HL-60 (cell line): ENCODE results near the gene SLC6A7.

Source experiments
- DNase-seq, 2 experiments: peaks; one replicate each; pipeline ENCODE4 v3.0.0-alpha.2; 2010 to 2020; ENCODE audit warnings: low read depth in 1 of 2, low spot score in 1 of 2
- H3K27ac ChIP-seq: fragments of 250-450 bp; sonication (Bioruptor Pico); replicated peaks from 2 replicates; pipeline ENCODE4 v1.5.1; 2020; ENCODE audit warnings: mild to moderate bottlenecking, moderate library complexity
- H3K27me3 ChIP-seq: fragments of 250-450 bp; sonication (Bioruptor Pico); 2 replicates; pipeline ENCODE4 v1.5.1; 2021; ENCODE audit warnings: mild to moderate bottlenecking, moderate library complexity; ENCODE audit not compliant: insufficient read depth, poor library complexity, severe bottlenecking
- H3K4me3 ChIP-seq: replicated peaks from 2 replicates; pipeline ENCODE4 v1.5.1; 2011; ENCODE audit warnings: mild to moderate bottlenecking, control low read depth, low read length; ENCODE audit not compliant: insufficient read depth
- CTCF ChIP-seq: IDR thresholded peaks from one replicate; pipeline ENCODE4 v1.5.1; 2011; ENCODE audit warnings: low read length, control low read depth, inconsistent platforms; ENCODE audit not compliant: insufficient read depth
- GABPA ChIP-seq: IDR thresholded peaks from 2 replicates; pipeline ENCODE4 v1.6.1; 2012; ENCODE audit warnings: low read depth
- POLR2AphosphoS5 ChIP-seq: IDR thresholded peaks from 2 replicates; pipeline ENCODE4 v1.6.1; 2012; ENCODE audit warnings: low read depth
- REST ChIP-seq: IDR thresholded peaks from 2 replicates; pipeline ENCODE4 v1.6.1; 2012; ENCODE audit warnings: low read depth; ENCODE audit not compliant: insufficient replicate concordance
- SPI1 ChIP-seq: IDR thresholded peaks from 2 replicates; pipeline ENCODE4 v1.6.1; 2012; ENCODE audit warnings: low read depth, mild to moderate bottlenecking, borderline replicate concordance

SLC6A7 gene

GRCh38 chr5:150255659-150256409 is 66.0 kb downstream of the SLC6A7 start:
- no peak for TF ChIP-seq POLR2AphosphoS5
- no peak for TF ChIP-seq SPI1
- no peak for TF ChIP-seq GABPA

GRCh38 chr5:150256410-150257064 is 66.7 kb downstream of the SLC6A7 start:
- Histone ChIP-seq H3K4me3 (no peak overlapping the region), H3K27ac (no peak overlapping the region), H3K27me3 (no peaks in the 10 kb centered on the region)
- no peak for TF ChIP-seq SPI1
- TF ChIP-seq POLR2AphosphoS5 = no peak
- no peak for TF ChIP-seq CTCF
- TF ChIP-seq GABPA = no peak
- no peak for TF ChIP-seq REST
- DNase-seq = no peak

More at GRCh38 chr5:150255659-150256409, 66.0 kb downstream of the SLC6A7 start:
- Histone ChIP-seq H3K4me3 (no peak overlapping the region), H3K27ac (no peak overlapping the region), H3K27me3 (no peaks in the 10 kb centered on the region)
- DNase-seq = no peak

- no peak for DNase-seq
- no peak overlapping the region for H3K27ac ChIP-seq
- no peaks in the 10 kb centered on the region for H3K27me3 ChIP-seq
- H3K4me3 ChIP-seq = no peak overlapping the region
- TF ChIP-seq CTCF = no peak
- no peak for TF ChIP-seq POLR2AphosphoS5
These were observed 67.6 kb downstream of the SLC6A7 start for GRCh38 chr5:150257424-150257823.

- no peak for TF ChIP-seq CTCF
- TF ChIP-seq POLR2AphosphoS5 = no peak
- no peak for TF ChIP-seq GABPA
- TF ChIP-seq SPI1 = no peak
- TF ChIP-seq REST = no peak
- Histone ChIP-seq H3K27ac (no peak overlapping the region), H3K4me3 (no peak overlapping the region), H3K27me3 (no peaks in the 10 kb centered on the region)
- no peak for DNase-seq
These were observed 68.3 kb downstream of the SLC6A7 start for GRCh38 chr5:150258130-150258529.
